Body of pancreas (tissue), 4 donors: Measurements from ENCODE around the gene GPR161.

Source experiments
- POLR2A ChIP-seq, 3 donors: fragments of 450-650 bp; IDR thresholded peaks; one replicate each; pipeline ENCODE4 v1.6.1; 2016; ENCODE audit warnings: antibody characterized with exemption in 3 of 3, mild to moderate bottlenecking in 2 of 3
- TF ChIP-seq, protein P1 (sequence below), 7 experiments: fragments of 450-650 bp in 4 of 7; fragments of 200-600 bp in 3 of 7; sonication (generic) in 3 of 7; IDR thresholded peaks; one replicate each; pipeline ENCODE4 v1.5.1; 2016 to 2019; ENCODE audit warnings: antibody characterized with exemption in 7 of 7

GRCh38 chr1:168057355-168057754, 79.4 kb downstream of the GPR161 start:
- TF ChIP-seq, protein P1, sequence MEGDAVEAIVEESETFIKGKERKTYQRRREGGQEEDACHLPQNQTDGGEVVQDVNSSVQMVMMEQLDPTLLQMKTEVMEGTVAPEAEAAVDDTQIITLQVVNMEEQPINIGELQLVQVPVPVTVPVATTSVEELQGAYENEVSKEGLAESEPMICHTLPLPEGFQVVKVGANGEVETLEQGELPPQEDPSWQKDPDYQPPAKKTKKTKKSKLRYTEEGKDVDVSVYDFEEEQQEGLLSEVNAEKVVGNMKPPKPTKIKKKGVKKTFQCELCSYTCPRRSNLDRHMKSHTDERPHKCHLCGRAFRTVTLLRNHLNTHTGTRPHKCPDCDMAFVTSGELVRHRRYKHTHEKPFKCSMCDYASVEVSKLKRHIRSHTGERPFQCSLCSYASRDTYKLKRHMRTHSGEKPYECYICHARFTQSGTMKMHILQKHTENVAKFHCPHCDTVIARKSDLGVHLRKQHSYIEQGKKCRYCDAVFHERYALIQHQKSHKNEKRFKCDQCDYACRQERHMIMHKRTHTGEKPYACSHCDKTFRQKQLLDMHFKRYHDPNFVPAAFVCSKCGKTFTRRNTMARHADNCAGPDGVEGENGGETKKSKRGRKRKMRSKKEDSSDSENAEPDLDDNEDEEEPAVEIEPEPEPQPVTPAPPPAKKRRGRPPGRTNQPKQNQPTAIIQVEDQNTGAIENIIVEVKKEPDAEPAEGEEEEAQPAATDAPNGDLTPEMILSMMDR (IDR thresholded peaks at IDR 0.05): no peak
- no peak for TF ChIP-seq POLR2A (IDR thresholded peaks at IDR 0.05)
